Glomerular endothelial cell (primary cell): ENCODE data around the gene LRRN2. TPM values are rescaled to one million over a fixed set of nuclear protein-coding genes. Genes with fewer than 3 reads are reported as not detected.
"Not testable (repeated sequence)": the region's sequence is repeated elsewhere in the genome, so short reads cannot be mapped to it uniquely, and the experiment has no call there.

Experiments
- DNase-seq: peaks from one replicate; pipeline ENCODE4 v3.0.0-alpha.2; 2011; ENCODE audit warnings: low read depth, low spot score; ENCODE audit errors: extremely low read depth
- total RNA-seq: library from RNA; depleted of rRNA; stranded (reverse); fragments of >200 nt; gene quantifications from 2 replicates; pipeline ENCODE4 v1.2.3, GENCODE V29; 2015

Gene LRRN2
- total RNA-seq, 1 donor from 2014 or later: not detected

DNA sequence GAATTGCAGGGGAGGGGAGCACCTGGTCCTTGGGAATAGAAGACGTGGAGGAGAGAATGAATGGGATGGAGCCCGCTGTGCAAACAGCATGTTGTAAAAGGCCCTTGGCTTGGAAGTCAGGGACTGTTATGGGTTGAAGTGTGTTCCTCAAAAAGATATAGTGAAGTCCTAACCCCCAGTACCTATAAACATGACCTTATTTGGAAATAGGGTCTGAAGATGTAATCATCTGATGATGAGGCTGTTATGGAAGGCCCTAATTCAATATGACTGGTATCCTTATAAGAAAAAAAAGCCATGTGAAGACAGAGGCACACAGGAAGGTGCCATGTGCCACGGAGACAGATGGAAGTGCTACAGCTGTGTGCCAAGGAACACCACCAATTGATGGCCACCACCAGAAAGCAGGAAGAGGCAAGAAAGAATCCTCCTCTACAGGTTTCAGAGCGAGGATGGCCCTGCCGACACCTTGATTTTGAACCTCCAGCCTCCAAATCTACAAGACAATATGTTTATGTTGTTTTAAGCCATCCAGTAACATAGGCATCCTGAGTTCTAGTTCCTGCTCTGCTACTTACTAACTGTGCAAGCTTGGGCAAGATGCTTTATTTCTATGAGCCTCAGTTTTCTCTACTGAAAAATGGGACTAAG, 51.2 kb downstream of the LRRN2 start:
- no peak for DNase-seq

DNA sequence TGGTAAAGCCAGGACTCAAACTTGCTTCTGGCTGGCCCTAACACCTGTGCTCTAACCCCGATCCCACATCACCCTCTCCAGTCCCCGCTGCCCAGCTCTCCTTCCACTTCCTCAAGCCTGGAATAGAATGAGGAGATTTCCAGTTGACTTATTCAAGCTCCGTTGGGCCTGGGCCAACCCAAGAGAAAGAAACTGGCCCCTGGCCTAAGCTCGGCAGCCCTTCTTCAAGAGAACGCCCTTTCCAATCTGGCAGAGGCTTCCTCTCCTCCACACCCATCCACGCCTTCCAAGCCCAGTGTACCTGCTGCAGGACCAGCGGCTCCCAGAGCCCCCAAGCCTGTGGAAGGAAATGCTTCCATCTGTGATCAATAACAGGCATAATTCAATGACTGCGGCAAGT, 51.9 kb downstream of the LRRN2 start:
- DNase-seq: no peak

DNA sequence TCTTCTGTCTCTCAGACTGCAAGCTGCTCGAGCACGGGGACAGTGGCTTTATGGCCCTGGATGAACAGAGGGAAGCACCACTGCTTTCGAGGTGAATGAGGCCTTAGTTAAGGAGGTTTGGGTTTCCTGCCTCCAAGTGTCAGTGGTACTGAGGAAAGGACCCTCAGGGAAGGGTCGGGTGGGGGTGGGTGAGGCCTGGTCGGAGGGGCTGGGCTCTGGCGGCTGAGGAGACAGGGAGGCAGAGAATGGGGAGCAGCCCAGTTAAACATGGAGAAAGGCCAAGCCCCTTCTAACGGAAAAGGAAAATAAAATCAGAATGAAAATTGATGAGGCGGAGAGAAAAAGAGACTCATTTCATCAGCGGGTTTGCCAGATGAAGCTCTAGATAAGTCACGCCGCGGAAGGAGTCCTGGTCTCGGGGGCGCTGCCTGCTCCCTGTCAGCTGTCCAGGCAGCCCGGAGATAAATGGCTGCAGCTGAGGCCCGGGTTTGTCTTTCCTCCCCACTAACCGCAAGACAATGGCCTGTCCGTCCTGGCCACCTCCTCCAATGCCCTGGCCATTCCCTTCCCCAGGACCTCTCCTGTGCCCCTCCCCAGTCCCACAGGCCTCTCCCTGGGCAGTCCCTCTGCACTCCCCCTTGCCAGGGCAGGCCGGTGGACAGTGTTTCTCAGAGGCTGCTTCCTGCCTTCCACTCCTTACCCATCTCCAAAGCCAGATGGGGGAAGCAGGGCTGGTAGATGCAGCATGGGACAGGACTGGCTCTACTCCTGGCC, 55.2 kb downstream of the LRRN2 start:
- no peak for DNase-seq

DNA sequence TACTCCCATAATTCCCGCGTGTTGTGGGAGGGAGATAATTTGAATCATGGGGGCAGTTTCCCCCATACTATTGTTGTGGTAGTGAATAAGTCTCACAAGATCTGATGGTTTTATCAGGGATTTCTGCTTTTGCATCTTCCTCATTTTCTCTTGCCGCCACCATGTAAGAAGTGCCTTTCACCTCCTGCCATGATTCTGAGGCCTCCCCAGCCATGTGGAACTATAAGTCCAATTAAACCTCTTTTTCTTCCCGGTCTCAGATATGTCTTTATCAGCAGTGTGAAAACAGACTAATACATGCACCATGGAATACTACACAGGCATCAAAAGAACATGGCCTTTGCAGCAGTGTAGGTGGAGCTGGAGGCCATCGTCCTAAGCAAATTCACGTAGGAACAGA, 56.1 kb downstream of the LRRN2 start:
- not testable (repeated sequence) for DNase-seq

DNA sequence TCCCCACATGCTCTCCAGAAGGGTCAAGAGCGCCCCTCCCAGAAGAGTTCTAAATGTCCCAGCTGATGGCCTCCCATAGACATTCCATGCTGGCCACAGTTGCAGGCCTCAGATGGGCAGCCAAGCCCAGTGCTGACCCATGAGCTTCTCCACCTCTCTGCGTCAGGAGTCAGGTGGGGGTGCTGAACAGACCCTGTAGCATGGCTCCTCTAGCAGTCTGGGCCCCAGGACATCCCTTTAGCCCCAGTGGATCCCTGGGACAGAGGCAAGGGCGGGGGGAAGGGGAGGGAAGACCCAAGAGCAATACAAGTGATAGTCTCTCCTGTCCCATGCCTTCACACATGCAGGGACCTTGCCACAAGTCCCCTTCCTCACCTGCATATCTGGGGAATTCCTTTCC, 56.7 kb downstream of the LRRN2 start:
- no peak for DNase-seq

DNA sequence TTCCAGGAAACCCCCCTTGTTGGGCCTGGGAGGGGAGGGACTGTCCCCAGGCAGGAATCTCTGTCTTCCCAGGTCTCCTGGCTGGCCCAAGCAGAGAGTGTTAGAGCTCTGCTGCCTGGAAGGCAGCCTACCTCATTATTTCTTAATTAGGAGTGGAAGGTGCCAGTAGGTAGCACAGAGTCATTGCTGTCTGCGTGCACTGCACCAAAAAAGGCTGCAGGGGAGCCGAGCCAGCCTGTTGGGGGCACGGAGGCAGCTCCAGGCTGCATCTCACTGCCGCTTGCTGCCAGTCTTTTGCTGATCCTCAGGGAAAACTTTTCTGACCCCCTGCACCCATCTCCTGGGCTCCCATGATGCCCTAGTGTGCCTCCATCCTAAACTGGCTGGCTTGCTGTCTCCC, 58.1 kb downstream of the LRRN2 start:
- DNase-seq: no peak

GRCh38 chr1:204626381-204626780, 59.2 kb downstream of the LRRN2 start:
- DNase-seq: no peak

- DNase-seq: no peak
Observed at GRCh38 chr1:204624631-204625216, 60.8 kb downstream of the LRRN2 start.

DNA sequence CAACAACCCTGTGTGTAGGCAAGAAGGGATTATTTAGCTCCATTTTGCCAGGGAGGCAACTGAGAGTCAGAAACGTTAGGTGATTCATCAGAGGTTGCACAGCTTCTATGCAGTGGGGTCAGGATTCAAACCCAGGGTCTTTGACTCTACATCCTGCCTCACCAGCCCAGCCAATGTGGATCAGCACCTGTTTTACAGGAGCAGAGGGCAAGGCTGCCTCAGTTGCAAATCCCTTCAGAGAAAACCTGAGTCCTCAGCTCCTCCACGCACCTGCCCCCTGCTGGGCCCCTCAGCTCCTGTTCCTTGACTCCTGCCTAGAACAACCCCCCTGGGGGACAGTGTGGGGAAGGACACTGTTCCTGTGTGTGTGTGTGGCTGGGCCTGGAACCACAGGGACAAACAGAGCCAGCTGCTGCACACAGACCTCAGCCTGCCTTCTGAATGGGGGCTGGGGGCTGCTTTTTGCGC, 61.6 kb downstream of the LRRN2 start:
- DNase-seq: no peak

DNA sequence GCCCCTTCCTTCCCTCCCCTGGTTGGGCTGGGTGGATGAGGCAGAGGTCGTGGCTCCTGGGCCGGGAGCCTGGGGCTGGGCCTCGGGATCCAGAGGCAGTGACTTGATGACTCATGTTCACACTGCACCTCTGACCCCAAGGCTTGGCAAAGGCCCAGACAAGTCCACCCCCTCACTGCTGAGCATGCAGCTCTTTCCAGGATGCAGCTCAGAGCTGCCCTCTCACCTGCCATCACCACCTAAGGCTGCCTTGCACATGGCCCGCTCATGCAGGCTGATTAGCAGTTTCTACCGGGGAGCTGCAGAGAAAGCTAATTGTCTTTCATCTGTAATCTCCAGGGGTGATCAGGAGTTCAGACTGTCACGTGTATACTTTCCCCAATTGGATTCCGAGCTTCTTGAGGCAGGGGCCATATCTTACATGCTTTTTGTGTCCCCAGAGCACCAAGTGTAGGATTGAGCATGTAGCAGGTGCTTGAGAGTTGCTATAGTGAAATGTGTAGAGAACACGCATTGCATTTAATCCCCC, 62.1 kb downstream of the LRRN2 start:
- no peak for DNase-seq

DNA sequence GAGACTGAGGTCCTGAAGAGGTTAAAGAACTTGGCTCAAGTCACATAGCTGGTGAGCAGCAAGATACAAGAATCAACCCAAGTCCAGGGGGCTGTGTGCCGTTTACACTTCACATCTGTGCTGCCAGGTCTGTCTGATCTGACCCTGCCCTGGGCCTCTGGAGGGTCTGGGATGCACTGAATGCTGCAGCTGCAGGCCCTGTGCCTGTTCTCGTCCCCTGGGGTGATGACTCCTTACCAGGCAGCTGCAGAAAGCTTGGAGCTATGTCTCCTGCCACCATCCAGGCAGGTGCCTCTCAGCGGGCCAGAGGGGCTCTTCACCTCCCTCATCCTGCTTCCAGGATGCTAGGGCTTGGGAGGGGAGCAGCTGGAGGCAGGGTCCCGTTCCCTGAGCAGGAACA, 63.5 kb downstream of the LRRN2 start:
- no peak for DNase-seq

DNA sequence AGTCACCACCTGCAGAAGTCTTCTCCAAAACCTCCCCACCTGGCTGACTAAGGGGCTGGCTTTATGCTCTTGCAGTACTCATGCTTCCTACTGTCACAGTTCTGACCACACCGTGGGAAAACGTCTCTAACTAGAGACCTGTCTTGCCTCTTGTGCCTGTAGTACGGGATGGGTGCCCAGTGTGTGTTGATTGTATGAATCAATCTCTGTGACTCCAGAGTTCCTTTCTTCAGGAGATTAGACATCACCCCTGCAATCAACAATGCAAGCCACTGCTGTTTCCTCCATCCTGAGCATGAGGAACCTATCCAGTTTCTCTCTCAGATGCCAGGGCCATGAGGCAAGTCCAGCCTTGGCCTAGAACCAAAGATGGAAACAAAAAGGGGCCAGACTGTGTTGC, 64.1 kb downstream of the LRRN2 start:
- DNase-seq: no peak

DNA sequence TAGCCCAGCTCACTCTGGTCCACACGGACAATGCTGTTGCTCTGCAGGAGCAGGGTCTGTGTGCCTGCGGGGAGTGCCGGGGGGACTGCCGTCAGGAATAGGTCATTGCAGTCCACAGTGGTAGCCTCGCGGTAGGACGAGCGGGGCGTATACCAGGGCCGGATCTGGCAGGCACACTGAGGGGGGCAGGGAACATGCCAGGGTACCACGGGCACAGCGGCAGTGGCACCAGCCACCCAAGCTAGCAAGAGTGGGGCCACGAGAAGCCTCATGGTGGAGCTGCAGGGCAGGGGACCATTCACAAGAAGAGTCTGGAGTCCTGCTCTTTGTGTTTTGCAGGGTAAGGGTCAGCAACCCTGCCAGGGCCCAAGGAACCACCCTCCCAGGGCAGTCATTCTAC, 65.8 kb downstream of the LRRN2 start:
- DNase-seq: no peak

DNA sequence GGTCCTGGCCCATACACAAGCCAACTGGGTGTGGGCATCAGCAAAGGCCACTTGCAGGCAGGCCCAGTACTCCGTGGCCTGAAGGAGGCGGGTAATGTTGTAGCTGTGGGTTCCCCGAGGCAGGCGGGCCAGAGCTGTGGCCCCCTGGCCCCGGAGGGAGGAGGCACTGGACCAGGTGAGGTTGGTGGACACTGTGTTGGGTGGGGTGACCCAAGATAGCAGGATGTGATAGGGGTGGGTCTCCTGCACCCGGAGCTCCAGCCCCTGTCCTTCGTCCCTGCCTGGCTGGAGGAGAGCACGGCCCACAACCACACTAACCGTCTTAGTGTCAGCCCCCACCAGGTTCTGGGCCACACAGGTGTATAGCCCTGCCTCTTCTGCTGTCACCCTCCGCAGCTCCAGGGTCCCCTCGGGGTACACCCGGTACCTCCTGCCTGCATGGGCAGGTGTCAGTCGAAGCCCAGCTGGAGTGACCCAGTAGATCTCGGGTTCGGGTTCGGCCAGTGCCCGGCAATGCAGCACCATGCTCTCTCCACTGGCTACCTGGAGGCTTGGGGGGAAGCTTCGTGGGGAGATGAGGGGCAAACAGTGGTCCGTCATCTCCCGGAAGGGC, 67.3 kb downstream of the LRRN2 start:
- DNase-seq: no peak

GRCh38 chr1:204617256-204618147, 68.0 kb downstream of the LRRN2 start:
- DNase-seq: no peak

DNA sequence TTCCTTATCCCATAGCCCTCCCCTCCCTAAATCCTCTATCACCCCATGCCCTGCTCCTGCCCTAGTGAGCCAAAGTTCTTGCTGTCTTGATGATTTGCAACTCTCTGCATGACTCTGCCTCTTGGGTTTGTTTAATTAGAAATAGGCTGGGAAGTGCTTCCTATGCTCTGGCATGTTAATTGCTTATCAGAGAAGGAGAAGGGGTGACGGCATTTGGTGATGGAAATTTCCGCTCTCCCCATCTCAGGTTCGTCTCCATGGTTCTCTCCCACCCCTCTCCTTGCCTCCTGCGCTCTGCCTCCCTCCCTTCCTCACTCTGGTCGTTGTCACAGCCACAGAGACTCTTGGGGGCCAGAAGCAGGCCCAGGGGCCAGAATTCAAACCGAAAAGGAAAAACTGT, 68.9 kb downstream of the LRRN2 start:
- DNase-seq: no peak

- DNase-seq: no peak
Observed at GRCh38 chr1:204615881-204616280, 69.7 kb downstream of the LRRN2 start.

DNA sequence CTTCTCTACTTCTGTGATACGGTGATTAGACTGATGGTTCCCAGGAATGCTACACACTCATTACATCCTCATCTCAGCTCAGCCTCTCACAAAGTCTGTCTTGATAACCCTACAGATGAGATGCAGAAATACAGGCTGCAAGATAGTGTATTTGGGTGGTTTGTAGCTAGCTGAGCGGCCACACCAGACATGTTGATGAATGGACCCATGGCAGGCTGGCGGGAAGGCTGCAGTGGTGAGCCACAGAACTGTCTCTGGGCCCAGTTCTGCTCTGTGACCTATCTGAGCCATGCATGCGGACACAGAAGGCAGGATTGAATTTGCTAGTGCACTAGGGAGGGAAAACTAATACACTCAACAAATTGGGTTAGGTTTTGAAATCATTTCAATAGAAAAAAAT, 71.9 kb downstream of the LRRN2 start:
- no peak for DNase-seq

DNA sequence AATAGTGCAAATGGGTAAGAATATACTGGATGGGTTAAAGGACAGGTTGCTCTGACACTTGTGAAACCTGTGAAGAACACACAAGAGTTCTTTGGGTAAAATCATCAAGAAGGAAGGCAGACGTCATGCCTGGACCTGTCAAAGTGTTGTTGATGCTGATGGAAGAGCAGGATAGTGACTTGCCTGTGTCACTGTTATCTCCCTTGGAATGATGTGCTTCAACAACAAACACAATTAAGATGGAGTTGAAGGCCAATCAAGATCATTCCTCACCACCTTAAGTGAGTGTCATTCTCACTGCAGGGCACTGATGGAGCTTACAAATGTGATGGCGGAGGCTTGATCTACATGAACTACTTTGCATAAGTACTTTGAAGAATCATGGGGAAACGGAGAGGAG, 73.2 kb downstream of the LRRN2 start:
- DNase-seq: no peak

GRCh38 chr1:204611036-204611435, 74.5 kb downstream of the LRRN2 start:
- DNase-seq: no peak
